ENCODE measurements around the gene GARIN5A. TPM values are rescaled to one million over a fixed set of nuclear protein-coding genes. Genes with fewer than 3 reads are reported as not detected.
A peak's percentile ranks its signal among the peaks of the same experiment; 100 is the strongest.

Gene GARIN5A
- total RNA-seq, 1 experiment from 2014 or later = 6.2 TPM

- H4K20me1 ChIP-seq (ENCODE audit: low read length) = no peaks in the 10 kb centered on the region
- H3K27ac ChIP-seq (ENCODE audit: low read length) = no peak overlapping the region
- no peak for ATAC-seq
Measured at GRCh38 chr19:50510121-50510670, 33.5 kb upstream of the GARIN5A start.

GRCh38 chr19:50509366-50509765 lies 32.7 kb upstream of the GARIN5A start:
- POLR2A ChIA-PET (ENCODE audit: unreplicated experiment) = no interaction called here
- no peaks in the 10 kb centered on the region for H3F3A ChIP-seq (ENCODE audit: low read length, unreplicated experiment)
- no TSS peak for BruUV-seq (replicated peaks)
- no peak for DNase-seq
- no peaks in the 10 kb centered on the region for H3K9me2 ChIP-seq (replicated peaks; ENCODE audit: low read length)
- no peak overlapping the region for H3K27ac ChIP-seq (ENCODE audit: low read length)
- no peaks in the 10 kb centered on the region for H3K27me3 ChIP-seq (ENCODE audit: low read length)
- no peak for ATAC-seq
- no peak overlapping the region for H3K9ac ChIP-seq (ENCODE audit: low read length)
- no peaks in the 10 kb centered on the region for H4K20me1 ChIP-seq (ENCODE audit: low read length)
- no peak overlapping the region for H2AFZ ChIP-seq (ENCODE audit: low read length)
- 0 out of 2 replicates have a peak, but pooled peaks cover 7% of the 10 kb centered on the region for H3K4me1 ChIP-seq (ENCODE audit: insufficient read depth, low read length)
- CTCF ChIA-PET = no interaction called here
- no peak for TF ChIP-seq EZH2 (IDR thresholded peaks at IDR 0.05; ENCODE audit: low read length, unreplicated experiment)
- TF ChIP-seq EZH2phosphoT487 (IDR thresholded peaks at IDR 0.05; ENCODE audit: borderline replicate concordance, low read length) = no peak
- TF ChIP-seq, protein P1, sequence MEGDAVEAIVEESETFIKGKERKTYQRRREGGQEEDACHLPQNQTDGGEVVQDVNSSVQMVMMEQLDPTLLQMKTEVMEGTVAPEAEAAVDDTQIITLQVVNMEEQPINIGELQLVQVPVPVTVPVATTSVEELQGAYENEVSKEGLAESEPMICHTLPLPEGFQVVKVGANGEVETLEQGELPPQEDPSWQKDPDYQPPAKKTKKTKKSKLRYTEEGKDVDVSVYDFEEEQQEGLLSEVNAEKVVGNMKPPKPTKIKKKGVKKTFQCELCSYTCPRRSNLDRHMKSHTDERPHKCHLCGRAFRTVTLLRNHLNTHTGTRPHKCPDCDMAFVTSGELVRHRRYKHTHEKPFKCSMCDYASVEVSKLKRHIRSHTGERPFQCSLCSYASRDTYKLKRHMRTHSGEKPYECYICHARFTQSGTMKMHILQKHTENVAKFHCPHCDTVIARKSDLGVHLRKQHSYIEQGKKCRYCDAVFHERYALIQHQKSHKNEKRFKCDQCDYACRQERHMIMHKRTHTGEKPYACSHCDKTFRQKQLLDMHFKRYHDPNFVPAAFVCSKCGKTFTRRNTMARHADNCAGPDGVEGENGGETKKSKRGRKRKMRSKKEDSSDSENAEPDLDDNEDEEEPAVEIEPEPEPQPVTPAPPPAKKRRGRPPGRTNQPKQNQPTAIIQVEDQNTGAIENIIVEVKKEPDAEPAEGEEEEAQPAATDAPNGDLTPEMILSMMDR (conservative IDR thresholded peaks at IDR 0.05; ENCODE audit: low read depth, low read length) = no peak
- no peak overlapping the region for H3K4me2 ChIP-seq (ENCODE audit: low read length)
- no peaks in the 10 kb centered on the region for H3K36me3 ChIP-seq (ENCODE audit: low read depth, low read length)
- intact Hi-C loops (cut with micrococcal nuclease) = no loop called here
- H3K79me2 ChIP-seq (ENCODE audit: low read length) = 0 out of 2 replicates have a peak, but pooled peaks cover 3% of the 10 kb centered on the region
- no peak overlapping the region for H3K4me3 ChIP-seq (ENCODE audit: low read length)
- H3K9me3 ChIP-seq (ENCODE audit: low read length) = no peaks in the 10 kb centered on the region

More at GRCh38 chr19:50510121-50510670, 33.5 kb upstream of the GARIN5A start:
- Histone ChIP-seq H3K4me1 (ENCODE audit: insufficient read depth, low read length) (0 out of 2 replicates have a peak, but pooled peaks cover 7% of the 10 kb centered on the region), H2AFZ (ENCODE audit: low read length) (peak overlapping the region; percentile 80; the same call in 1 of the 2 replicates), H3F3A (ENCODE audit: low read length, unreplicated experiment) (no peaks in the 10 kb centered on the region), H3K4me3 (ENCODE audit: low read length) (peak overlapping the region; percentile 84), H3K79me2 (ENCODE audit: low read length) (0 out of 2 replicates have a peak, but pooled peaks cover 3% of the 10 kb centered on the region), H3K9ac (ENCODE audit: low read length) (peak overlapping the region; percentile 83), H3K36me3 (ENCODE audit: low read depth, low read length) (no peaks in the 10 kb centered on the region), H3K9me2 (replicated peaks; ENCODE audit: low read length) (no peaks in the 10 kb centered on the region), H3K9me3 (ENCODE audit: low read length) (no peaks in the 10 kb centered on the region), H3K27me3 (ENCODE audit: low read length) (no peaks in the 10 kb centered on the region), H3K4me2 (ENCODE audit: low read length) (peak overlapping the region; percentile 90)
- DNase-seq = no peak
- ChIA-PET POLR2A (ENCODE audit: unreplicated experiment) (no interaction called here), CTCF (no interaction called here)
- intact Hi-C loops (cut with micrococcal nuclease) = no loop called here
- no peak for TF ChIP-seq EZH2phosphoT487 (IDR thresholded peaks at IDR 0.05; ENCODE audit: borderline replicate concordance, low read length)
- TF ChIP-seq EZH2 (IDR thresholded peaks at IDR 0.05; ENCODE audit: low read length, unreplicated experiment) = no peak
- TF ChIP-seq, protein P1 (conservative IDR thresholded peaks at IDR 0.05; ENCODE audit: low read depth, low read length) = no peak
- no TSS peak for BruUV-seq (replicated peaks)

DNA sequence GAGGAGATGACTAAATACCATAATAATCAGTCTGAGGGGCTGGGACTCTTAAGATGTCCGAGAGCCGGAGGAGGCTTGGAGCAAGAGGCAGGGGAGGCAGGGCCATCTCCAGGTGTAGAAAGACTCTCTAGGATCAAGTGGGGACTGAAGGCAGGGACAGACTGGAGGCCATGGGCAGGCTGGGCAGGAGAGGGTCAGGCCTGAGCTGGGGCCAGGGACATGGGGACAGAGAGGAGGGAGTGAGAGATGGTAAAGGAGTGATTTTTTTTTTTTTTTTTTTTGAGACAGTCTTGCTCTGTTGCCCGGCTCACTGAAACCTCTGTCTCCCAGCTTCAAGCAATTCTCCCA lies 32.2 kb upstream of the GARIN5A start:
- intact Hi-C loops (cut with micrococcal nuclease) = no loop called here
- Histone ChIP-seq H3K9me2 (replicated peaks; ENCODE audit: low read length) (no peaks in the 10 kb centered on the region), H4K20me1 (ENCODE audit: low read length) (no peaks in the 10 kb centered on the region), H3K9ac (ENCODE audit: low read length) (no peak overlapping the region), H3K27ac (ENCODE audit: low read length) (no peak overlapping the region), H2AFZ (ENCODE audit: low read length) (no peak overlapping the region), H3F3A (ENCODE audit: low read length, unreplicated experiment) (no peaks in the 10 kb centered on the region), H3K4me3 (ENCODE audit: low read length) (no peak overlapping the region), H3K27me3 (ENCODE audit: low read length) (no peaks in the 10 kb centered on the region), H3K4me1 (ENCODE audit: insufficient read depth, low read length) (0 out of 2 replicates have a peak, but pooled peaks cover 7% of the 10 kb centered on the region), H3K36me3 (ENCODE audit: low read depth, low read length) (no peaks in the 10 kb centered on the region), H3K9me3 (ENCODE audit: low read length) (no peaks in the 10 kb centered on the region), H3K4me2 (ENCODE audit: low read length) (no peak overlapping the region), H3K79me2 (ENCODE audit: low read length) (0 out of 2 replicates have a peak, but pooled peaks cover 3% of the 10 kb centered on the region)
- CTCF ChIA-PET = interaction anchor here (0.6 kb wide), 1 partner anchor 52 kb away, joined by 6 read pairs; no protein-coding TSS in a partner anchor
- no TSS peak for BruUV-seq (replicated peaks)
- POLR2A ChIA-PET (ENCODE audit: unreplicated experiment) = no interaction called here
- TF ChIP-seq EZH2 (IDR thresholded peaks at IDR 0.05; ENCODE audit: low read length, unreplicated experiment) (no peak), EZH2phosphoT487 (IDR thresholded peaks at IDR 0.05; ENCODE audit: borderline replicate concordance, low read length) (no peak)
- TF ChIP-seq, protein P1 (conservative IDR thresholded peaks at IDR 0.05; ENCODE audit: low read depth, low read length) = no peak
- ATAC-seq (no peak), DNase-seq (no peak)
